Motor neuron (in vitro differentiated cells): ENCODE data around the gene NBEAL2. TPM values are rescaled to one million over a fixed set of nuclear protein-coding genes. Genes with fewer than 3 reads are reported as not detected.

Experiments
- ATAC-seq, 8 experiments: fragments of 200-7000 bp; cut with Tn5 transposase; replicated peaks in 6 of 8; 2 replicates each; pipeline ENCODE4 v1.8.0; 2021; ENCODE audit warnings: mild to moderate bottlenecking in 8 of 8, moderate library complexity in 8 of 8
- H3K27ac ChIP-seq, 2 donors: fragments of 250-450 bp; sonication (Bioruptor Pico); 2 replicates each; pipeline ENCODE4 v1.9.0; 2021; ENCODE audit warnings: antibody characterized with exemption in 2 of 2, mild to moderate bottlenecking in 2 of 2, moderate library complexity in 1 of 2
- H3K4me1 ChIP-seq, 2 donors: fragments of 250-450 bp; sonication (Bioruptor Pico); replicated peaks in 1 of 2; 2 replicates each; pipeline ENCODE4 v1.6.1; 2021; ENCODE audit warnings: antibody characterized with exemption in 2 of 2, mild to moderate bottlenecking in 2 of 2, moderate library complexity in 1 of 2
- H3K4me3 ChIP-seq, 5 donors: fragments of 250-450 bp; sonication (Bioruptor Pico); 2 replicates each; pipeline ENCODE4 v1.9.0; 2021; ENCODE audit warnings: antibody characterized with exemption in 5 of 5, mild to moderate bottlenecking in 5 of 5, moderate library complexity in 4 of 5
- WGBS, 10 experiments: fragments of 450-650 bp; shearing (Covaris generic); methylation state at CpG; one replicate each; pipeline ENCODE4 v1.0.0; 2022; 5-methylcytosine and 5-hydroxymethylcytosine counted together
- in situ Hi-C, 9 experiments: fragments of 400-800 bp; cut with MboI; loops; one replicate each; pipeline ENCODE4 v1.15.0; 2021; ENCODE audit warnings: low sequenced_read_pairs in 9 of 9, low pct_unique_long_range_greater_than_20kb in 2 of 9; ENCODE audit not compliant: unreplicated experiment in 9 of 9
- total RNA-seq, 8 experiments: library from RNA; unstranded; fragments of 300-600 nt; gene quantifications; 2 replicates each; pipeline versions ENCODE4 v1.2.3 to v1.2.4, GENCODE V29; 2022

NBEAL2 gene
- total RNA-seq, 8 experiments from 2014 or later: 1.7 to 23.4 (median 4.4) TPM

DNA sequence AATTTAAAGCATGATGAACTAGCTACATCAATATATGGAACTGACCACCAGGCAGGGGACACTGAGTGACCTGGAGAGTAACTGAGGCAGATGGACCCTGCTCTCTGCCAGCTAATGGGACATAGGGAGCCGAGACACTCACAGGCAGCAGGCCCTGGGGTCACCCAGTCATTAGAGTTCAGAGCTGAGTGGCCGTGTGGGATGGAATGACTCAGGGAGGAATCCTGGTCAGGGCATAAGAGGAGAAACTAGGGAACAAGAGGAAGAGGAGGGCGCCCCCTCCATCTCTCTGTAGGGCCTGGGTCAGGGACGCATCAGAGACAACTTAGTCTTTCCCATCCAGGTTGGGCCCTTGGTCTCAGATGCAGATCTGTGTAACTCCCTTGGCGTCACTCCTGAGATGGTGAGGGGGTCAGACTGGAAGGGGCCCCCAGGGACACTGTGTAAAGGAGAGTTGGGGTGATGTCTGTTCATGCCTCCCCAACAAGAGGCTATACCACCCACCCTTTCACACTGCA, 42.7 kb upstream of the NBEAL2 start:
- Histone ChIP-seq H3K27ac (no peak overlapping the region), H3K4me1 (peaks cover 10 to 19% of the 10 kb centered on the region in 2 donors), H3K4me3 (no peak overlapping the region)
- no peak for ATAC-seq
- WGBS, 10 experiments: 90 to 96% (median 95%) methylated on average over 2 to 4 of the region's 5 CpGs; no CpG with 5 or more reads in 7 of the 10 experiments
- in situ Hi-C loops: no loop called here

DNA sequence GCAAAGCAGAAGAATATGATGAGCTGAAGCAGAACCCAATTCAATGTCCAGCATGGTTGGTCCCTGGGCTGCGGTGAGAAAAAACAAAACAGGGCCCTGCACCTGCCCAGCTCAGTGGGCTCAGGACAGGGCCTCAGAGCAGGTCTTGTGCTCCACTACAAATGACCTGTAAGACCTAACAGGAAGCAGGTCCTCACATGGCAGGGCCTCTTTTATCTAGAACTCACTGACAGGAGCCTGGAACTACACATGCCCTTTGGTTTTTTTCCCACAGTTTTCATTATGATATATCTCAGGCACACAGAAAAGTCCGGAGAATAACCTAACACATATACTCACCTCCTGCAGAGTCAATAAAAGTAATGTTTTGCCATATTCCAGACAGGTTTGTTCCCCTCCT, 41.3 kb upstream of the NBEAL2 start:
- in situ Hi-C loops: no loop called here
- Histone ChIP-seq H3K4me1 (peaks cover 3 to 9% of the 10 kb centered on the region in 2 donors), H3K27ac (no peak overlapping the region), H3K4me3 (no peak overlapping the region)
- ATAC-seq: no peak
- WGBS, 10 experiments: 33 to 100% (median 97%) methylated on average over 1 to 2 of the region's 2 CpGs; no CpG with 5 or more reads in 2 of the 10 experiments

DNA sequence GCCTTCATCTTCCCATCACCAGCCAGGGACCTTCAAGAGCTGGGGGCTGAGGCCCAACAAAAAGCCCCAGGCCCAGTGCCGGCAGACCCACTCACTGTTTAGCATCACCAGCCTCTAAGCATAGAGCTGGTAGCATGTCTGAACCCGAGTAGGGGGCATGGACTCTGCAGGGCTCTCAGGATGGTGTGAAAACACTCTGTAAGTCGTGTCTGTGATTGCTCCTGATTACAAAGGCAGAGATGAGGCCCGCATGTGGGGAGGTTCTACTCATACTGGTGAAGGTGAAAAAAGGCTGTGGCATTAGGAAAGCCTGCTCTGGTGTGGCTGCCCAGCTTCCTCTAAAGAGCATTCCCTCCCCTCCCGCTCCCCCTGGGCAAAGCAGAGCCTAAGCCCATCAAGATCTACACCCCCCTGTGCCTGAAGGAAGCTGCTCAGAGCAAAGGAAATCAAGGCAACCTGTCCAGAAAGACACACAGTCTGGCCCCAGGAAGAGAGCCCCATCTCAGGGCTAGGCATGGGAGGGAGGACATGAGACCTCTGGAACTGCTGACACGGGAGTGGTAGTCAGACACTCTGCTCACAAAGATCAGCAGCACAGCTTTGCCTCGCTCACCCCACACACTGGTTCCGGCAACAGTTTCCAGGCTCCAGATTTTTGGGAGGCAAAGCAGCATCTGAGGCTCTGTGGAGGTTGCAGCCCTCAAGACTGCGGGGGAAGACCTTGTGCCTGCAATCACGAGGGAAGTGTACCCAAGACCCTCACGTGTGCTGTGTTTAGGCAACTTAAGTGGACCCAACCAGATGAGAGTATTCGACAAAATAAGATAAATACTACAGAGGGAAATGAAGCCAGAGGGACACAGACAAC, 39.7 kb upstream of the NBEAL2 start:
- no peak for ATAC-seq
- H3K27ac ChIP-seq: no peak overlapping the region
- in situ Hi-C loops: no loop called here
- H3K4me3 ChIP-seq: no peak overlapping the region
- 40 to 93% (median 83%) methylated on average over 1 to 5 of the region's 12 CpGs; no CpG with 5 or more reads in 3 of the 10 experiments for WGBS, 10 experiments
- peaks cover 3 to 26% of the 10 kb centered on the region in 2 donors for H3K4me1 ChIP-seq

DNA sequence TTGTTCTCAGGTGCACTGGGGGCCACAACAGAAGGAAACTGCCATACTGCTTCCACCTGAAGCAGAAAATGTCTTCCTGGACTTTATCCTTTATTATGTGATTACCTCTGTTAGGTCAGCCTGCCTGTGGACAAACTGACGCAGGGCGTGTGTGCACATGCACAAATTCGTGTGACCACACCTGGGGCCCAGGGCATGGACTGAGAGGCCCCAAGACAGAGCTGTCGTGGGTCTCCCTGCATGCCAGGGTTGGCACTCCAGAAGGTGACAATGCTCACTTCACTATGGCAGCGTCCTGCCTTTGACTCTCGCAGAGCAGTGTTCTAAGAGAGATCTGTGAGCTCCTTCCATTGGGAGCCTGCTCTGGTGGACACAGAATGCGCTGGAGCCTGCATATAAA, 37.4 kb upstream of the NBEAL2 start:
- no peak overlapping the region for H3K27ac ChIP-seq
- H3K4me1 ChIP-seq: peaks cover 0 to 22% of the 10 kb centered on the region in 2 donors
- in situ Hi-C loops: no loop called here
- 59 to 100% (median 92%) methylated on average over 1 to 6 of the region's 7 CpGs; no CpG with 5 or more reads in 2 of the 10 experiments for WGBS, 10 experiments
- no peak overlapping the region for H3K4me3 ChIP-seq
- no peak for ATAC-seq

DNA sequence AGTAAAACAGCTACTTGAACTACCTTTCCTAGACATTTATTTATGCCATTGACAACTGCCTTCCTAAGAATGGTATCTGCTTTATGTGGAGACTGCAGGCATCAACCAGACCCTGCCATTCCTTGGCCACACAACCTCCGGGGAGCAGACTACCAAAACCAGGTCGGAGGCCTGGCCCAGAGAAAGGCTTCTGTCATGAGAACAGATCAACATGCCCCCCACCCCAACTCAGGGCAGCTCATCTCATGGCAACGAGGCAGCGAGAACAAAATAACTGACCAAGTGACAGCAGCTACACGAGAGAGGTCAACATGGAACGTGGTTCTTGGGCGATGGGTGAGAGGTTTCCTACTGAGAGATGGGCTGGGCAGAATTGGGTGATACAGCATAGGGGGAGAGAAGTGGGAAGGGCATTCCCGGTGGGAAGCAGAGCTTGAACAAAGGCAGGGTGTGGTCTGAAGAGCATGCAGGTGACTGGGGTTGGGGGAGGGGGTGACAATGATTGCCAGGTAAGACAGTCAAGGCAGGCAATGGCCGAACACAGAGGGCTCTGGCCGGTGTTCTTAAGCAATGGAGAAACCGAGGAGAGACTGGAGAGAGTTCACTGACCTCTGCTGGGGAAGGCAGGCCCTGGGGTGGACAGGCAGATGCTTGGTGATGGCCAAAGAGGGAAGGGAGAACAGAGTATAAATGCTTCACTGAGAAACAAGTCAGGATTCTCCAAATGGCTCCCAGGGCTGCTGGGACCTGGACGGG, 36.8 kb upstream of the NBEAL2 start:
- Histone ChIP-seq H3K4me1 (peaks cover 0 to 22% of the 10 kb centered on the region in 2 donors), H3K4me3 (no peak overlapping the region), H3K27ac (no peak overlapping the region)
- ATAC-seq: no peak
- in situ Hi-C loops: no loop called here
- WGBS, 10 experiments: 63 to 100% (median 92%) methylated on average over 1 to 7 of the region's 12 CpGs; no CpG with 5 or more reads in 3 of the 10 experiments

DNA sequence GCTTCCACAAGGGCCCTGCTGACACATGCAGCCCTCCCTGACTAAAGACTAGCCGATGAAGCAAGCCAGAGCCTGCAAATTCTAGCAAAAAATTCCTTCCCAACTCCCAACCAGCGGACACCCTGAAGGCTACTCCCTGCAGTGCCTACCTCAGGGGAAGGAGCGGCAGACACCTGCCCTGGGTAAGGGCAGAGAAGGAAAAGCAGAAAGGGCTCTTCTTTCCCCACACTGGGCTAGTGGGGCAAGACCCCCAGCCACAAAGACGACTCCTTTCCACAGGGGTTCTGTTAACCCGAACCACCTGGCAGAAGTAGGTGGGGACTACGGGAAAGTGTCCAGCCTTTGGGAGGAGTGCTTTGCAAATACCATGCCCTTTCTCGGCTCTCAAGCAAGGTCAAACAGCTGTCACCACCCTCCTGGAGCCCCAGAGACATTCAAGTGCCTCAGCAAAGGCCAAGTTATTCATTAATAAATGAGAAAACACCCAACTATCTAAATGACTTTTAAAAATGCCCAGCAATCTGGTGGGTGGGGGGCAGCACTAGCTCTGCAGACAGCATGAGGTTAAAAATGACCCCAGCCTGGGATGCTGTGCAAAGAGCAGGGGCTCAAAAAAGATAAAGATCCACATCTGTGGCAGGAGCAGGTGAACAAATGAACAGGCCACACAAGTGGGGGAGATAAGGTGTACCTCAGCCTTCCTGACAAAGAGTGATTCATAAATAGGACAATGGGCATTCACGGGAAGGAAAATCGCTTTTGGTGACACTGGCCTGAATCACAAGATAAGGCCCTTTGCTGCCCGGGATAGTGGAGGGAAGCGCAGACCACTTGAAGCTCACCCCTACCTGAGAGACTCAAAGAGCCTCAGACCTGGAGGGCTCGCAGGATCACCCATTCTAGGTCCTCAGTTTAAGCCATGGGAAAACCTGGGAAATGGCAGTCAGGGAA, 36.0 kb upstream of the NBEAL2 start:
- Histone ChIP-seq H3K4me1 (peaks cover 0 to 22% of the 10 kb centered on the region in 2 donors), H3K27ac (peak overlapping the region in 1 of 2 donors; percentile 41), H3K4me3 (no peak overlapping the region)
- peak in 3 of 8 experiments; percentile 9 to 47 (median 19) for ATAC-seq
- in situ Hi-C loops: no loop called here
- 14 to 100% (median 61%) methylated on average over 1 to 7 of the region's 12 CpGs; no CpG with 5 or more reads in 2 of the 10 experiments for WGBS, 10 experiments

DNA sequence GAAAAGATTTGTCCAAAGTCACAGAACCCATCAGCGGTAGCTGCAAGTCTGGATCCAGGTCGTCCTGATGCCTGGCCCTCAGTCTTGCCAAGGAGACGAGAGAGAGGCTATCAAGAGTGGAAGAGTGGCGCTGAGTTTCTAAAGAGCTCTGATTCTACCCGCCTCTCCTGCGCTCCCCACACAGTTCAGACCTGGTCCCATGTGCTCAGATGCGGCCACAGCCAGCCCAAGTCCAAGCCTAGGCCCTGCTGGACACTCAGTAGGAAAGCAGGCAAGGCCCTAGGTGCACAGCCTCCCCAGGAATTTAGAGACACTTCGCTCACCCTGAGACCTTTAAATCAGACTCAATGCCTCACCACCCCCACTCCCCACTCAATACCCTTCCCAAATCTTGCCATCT, 35.3 kb upstream of the NBEAL2 start:
- in situ Hi-C loops: no loop called here
- H3K4me3 ChIP-seq: no peak overlapping the region
- H3K27ac ChIP-seq: peak overlapping the region in 1 of 2 donors; percentile 41
- H3K4me1 ChIP-seq: peaks cover 0 to 24% of the 10 kb centered on the region in 2 donors
- 91 to 100% (median 93%) methylated on average over 1 to 6 of the region's 8 CpGs; no CpG with 5 or more reads in 7 of the 10 experiments for WGBS, 10 experiments
- ATAC-seq: peak in 1 of 8 experiments; percentile 21

DNA sequence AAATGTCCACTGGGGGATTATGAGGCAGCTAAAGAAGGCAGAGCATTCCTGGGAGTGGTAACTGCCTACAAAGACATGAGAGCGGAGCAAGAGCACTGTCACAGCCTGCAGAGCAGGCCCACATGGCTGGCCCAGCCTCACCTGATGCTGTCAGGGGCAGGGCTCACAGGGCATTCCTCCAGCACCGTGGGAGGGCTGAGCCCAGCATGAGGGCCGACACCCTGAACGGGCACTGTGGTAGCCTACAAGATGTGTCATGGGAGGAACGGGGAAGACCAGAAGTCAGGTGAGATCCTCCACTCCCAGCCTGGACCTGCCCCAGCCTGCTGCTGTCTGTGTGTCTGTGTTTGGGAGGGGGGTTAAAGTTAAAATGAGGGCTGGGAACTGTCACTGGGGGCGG, 33.0 kb upstream of the NBEAL2 start:
- in situ Hi-C loops: no loop called here
- peak in 2 of 8 experiments; percentile 23 to 25 for ATAC-seq
- 95% methylated on average over 4 of the region's 6 CpGs; no CpG with 5 or more reads in 9 of the 10 experiments for WGBS, 10 experiments
- peaks cover 0 to 29% of the 10 kb centered on the region in 2 donors for H3K4me1 ChIP-seq
- H3K27ac ChIP-seq: no peak overlapping the region
- H3K4me3 ChIP-seq: no peak overlapping the region

DNA sequence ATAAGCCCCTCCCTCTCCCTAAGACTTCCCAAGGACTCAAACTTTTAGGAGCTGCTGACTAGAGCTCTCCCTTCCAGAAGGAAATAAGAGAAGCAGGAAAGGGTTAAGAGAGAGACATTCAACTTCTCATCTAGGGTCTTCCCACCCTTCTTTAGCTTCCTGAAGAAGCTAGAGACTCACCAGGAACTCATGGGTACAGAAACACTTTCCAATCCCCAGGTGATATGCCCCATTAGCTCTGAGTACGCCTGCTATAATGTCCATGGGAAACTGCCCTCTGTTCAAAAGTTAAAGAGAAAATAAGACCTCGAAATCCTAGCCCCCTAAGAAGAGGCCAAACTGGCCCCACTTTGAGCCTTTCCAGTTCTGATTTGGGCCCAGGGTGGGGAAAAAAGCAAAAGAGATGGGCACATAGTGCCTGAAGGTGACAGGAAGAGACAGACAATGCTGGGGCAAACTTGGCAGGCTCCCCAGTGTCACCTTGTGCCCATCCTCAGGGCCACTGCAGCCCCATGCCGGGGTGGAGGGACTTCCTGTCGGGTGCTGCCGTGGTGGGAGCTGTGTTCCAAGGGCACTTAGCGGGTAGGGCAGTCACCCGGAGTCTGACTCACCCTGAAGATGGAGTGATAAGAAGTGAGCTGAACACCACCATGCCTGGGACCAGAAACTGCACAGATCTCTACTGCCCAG, 32.5 kb upstream of the NBEAL2 start:
- peak in 1 of 8 experiments; percentile 5 for ATAC-seq
- in situ Hi-C loops: no loop called here
- Histone ChIP-seq H3K27ac (no peak overlapping the region), H3K4me1 (peaks cover 0 to 29% of the 10 kb centered on the region in 2 donors), H3K4me3 (no peak overlapping the region)
- 40 to 80% (median 50%) methylated on average over 1 to 7 of the region's 7 CpGs; no CpG with 5 or more reads in 2 of the 10 experiments for WGBS, 10 experiments

DNA sequence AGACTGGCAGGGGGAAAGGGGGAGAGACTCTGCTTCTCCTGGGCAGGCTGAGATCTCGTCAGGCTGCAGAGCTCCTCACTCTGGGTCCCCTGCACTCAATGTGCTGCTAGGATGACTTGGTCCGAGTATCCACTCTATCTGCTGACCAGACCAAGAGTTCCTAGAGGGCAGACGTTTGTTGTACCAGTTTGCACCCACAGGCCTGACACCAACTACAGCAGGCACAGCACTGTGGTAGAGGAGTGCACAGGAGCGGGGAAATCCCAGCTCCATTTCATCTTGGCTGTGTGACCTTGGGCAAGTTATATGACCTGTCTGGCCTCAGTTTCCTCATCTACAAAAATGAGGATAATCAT, 31.9 kb upstream of the NBEAL2 start:
- no peak overlapping the region for H3K4me3 ChIP-seq
- peaks cover 0 to 32% of the 10 kb centered on the region in 2 donors for H3K4me1 ChIP-seq
- in situ Hi-C loops: no loop called here
- no peak for ATAC-seq
- WGBS, 10 experiments: 0 to 100% (median 82%) methylated on average over 1 to 2 of the region's 4 CpGs; no CpG with 5 or more reads in 5 of the 10 experiments
- H3K27ac ChIP-seq: no peak overlapping the region

DNA sequence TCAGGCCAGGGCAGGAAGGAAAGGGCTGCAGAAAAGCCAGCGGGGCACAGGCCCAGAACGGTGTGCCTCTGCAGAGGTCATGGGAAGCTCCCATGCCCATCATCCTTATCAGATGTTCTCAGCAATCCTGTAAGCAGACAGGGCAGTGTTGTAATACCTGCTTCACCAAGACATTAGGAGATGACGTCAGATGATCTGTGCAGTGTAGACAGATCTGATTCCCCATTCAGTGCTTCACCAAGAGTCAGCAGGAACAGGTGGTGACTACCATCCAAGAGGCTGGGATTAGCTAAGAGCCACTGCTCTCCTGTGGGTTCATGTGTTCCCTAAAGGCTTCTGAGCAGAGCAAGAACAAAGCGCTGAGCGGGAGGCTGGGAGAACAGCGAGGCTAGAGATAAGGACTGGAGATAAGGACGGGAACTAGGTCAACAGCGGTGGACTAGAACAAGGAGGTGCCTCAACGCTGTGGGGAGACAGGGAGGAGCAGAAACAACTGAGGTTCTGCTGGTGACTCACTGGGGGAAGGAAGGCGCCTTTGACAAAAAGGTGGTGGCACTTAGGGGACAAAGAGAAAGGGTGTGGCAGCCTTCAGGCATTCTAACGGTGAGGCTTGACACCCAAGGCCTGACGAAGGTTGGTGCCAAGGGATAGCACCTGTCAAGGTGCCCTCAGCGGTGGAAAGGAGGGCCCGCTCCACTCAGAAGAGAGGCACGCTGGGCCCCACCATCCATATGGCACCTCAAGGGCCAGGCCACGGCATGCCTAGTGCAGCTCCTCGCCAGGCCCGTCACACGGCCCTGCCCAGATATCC, 31.3 kb upstream of the NBEAL2 start:
- Histone ChIP-seq H3K4me3 (no peak overlapping the region), H3K4me1 (peaks cover 6 to 38% of the 10 kb centered on the region in 2 donors), H3K27ac (no peak overlapping the region)
- in situ Hi-C loops: no loop called here
- WGBS, 10 experiments: 63 to 92% (median 81%) methylated on average over 2 to 13 of the region's 19 CpGs; no CpG with 5 or more reads in 3 of the 10 experiments
- ATAC-seq: peak in 2 of 8 experiments; percentile 10 to 24
